ENCODE measurements around the gene NUDT21. TPM values are rescaled to one million over a fixed set of nuclear protein-coding genes. Genes with fewer than 3 reads are reported as not detected.
"Not testable (repeated sequence)": the region's sequence is repeated elsewhere in the genome, so short reads cannot be mapped to it uniquely, and the experiment has no call there.

Gene NUDT21
- total RNA-seq (100 to 1,000 TPM in 1 of 2 donors, 10 to 100 TPM in 1; 96.8 to 151 TPM), polyA plus RNA-seq (ENCODE audit: insufficient read length in 2 of 2) (100 to 1,000 TPM in 1 of 2 donors, 10 to 100 TPM in 1; 79.7 to 103 TPM)
- long read RNA-seq, donor 1, full-length matches to known transcripts = 29 of 42 reads
- long read RNA-seq, donor 1, partial matches to known transcripts = 13 of 42 reads
- long read RNA-seq, donor 1, other reads (novel, unspliced or antisense) = 0 of 42 reads
- long read RNA-seq, donor 2, full-length matches to known transcripts = 14 of 14 reads
- long read RNA-seq, donor 2, partial matches to known transcripts = 0 of 14 reads
- long read RNA-seq, donor 2, other reads (novel, unspliced or antisense) = 0 of 14 reads
- long read RNA-seq, donor 3, full-length matches to known transcripts = 21 of 21 reads
- long read RNA-seq, donor 3, partial matches to known transcripts = 0 of 21 reads
- long read RNA-seq, donor 3, other reads (novel, unspliced or antisense) = 0 of 21 reads
- long read RNA-seq, donor 4, full-length matches to known transcripts = 38 of 47 reads
- long read RNA-seq, donor 4, partial matches to known transcripts = 9 of 47 reads
- long read RNA-seq, donor 4, other reads (novel, unspliced or antisense) = 0 of 47 reads

DNA sequence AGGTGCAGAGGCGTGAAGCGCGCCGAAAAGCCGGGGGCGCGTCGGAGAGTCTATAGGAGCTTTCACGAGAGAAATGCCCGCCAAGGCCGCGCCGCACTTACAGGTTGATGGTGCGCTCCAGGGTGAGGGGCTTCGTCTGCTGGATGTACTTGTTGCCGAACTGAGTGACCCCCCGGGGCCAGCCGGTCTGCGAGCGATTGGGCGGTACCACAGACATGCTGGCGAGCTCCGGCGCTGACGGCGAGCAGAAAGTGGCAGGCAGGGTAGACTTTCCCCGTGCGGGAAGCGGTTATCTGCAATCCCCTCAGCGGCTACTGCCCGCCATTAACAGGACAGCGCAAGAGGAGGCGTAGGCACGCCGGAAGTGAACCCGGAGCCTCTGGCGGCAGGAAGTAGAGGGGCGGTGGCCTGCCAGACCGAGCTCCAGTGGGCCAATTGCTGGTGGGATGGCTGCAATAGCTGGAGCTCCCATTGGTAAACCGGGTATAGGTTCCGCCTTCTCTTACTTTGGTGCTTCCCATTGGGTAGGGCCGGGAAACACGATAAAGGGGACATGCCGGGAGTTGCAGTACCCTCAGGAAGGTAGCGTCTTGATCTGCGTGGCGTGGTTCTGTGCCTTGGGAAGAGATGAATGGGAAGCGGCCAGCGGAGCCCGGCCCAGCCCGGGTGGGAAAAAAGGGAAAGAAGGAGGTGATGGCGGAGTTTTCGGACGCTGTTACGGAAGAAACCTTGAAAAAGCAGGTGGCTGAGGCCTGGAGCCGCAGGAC is at the start of gene NUDT21, which contains the start of gene OGFOD1:
TSS of gene NUDT21 (minus strand) at position 347 of the 767 bp plus-strand sequence. CDS start at position 217, 130 bp downstream.
TSS of gene OGFOD1 (plus strand) at position 569 of the 767 bp plus-strand sequence. CDS start at position 628, 59 bp downstream.
- H3K27me3 ChIP-seq (ENCODE audit: control insufficient read depth, insufficient read depth, low read length) = no peaks in the 10 kb centered on the region
- 0% methylated on average over 56 of the region's 56 CpGs for WGBS (ENCODE audit: insufficient coverage)
- H3K36me3 ChIP-seq (ENCODE audit: control insufficient read depth, insufficient read depth, low read length) = peaks cover 9% of the 10 kb centered on the region
- H3K27ac ChIP-seq (ENCODE audit: low read depth, low read length) = peak within 1 kb of the TSS; percentile 78
- no peaks in the 10 kb centered on the region for H3K9me3 ChIP-seq (ENCODE audit: control insufficient read depth, insufficient read depth, low read length)
- H3K4me1 ChIP-seq (ENCODE audit: control insufficient read depth, insufficient read depth, low read length) = peaks cover 15% of the 10 kb centered on the region
- DNase-seq (ENCODE audit: low read depth in 4 of 6, low spot score in 6 of 6) = peak; percentile 90 to 99 (median 94)
- H3K4me3 ChIP-seq (ENCODE audit: low read depth, low read length) = peak within 1 kb of the TSS; percentile 96

DNA sequence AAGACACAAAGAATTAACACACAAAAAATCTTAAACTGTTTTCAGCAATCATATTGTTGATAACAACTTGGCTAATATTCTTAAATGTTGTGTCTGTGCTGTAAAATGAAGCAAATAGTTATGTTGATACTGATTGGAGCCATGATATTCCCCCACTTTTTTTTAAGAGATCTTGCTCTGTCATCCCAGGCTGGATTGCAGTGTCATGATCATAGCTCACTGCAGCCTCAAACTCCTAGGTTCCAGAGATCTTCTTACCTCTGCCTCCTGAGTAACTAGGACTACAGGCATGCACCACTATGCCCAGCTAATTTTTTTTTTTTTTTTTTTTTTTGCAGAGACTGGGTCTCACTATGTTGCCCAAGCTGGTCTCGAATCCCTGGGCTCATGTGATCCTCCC is 42.7 kb upstream of the NUDT21 start:
- Histone ChIP-seq H3K36me3 (ENCODE audit: control insufficient read depth, insufficient read depth, low read length) (peaks cover 26% of the 10 kb centered on the region), H3K27ac (ENCODE audit: low read depth, low read length) (no peak overlapping the region)
- WGBS (ENCODE audit: insufficient coverage) = no CpG with 5 or more reads among the region's 1 CpG

DNA sequence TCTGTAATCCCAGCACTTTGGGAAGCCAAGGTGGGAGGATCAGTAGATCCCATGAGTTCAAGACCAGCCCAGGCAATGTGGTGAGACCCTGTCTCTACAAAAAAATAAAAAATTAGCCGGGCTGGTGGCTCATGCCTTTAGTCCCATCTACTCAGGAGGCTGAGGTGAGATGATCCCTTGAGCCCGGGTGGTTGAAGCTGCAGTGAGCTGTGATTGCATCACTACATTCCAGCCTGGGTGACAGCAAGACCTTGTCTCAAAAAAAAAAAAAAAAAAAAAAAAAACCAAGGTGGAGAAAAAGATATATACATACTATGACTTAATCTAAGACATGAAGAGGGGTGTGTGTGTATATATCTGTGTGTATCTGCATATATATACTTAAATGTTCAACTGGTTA is 42.0 kb upstream of the NUDT21 start:
- Histone ChIP-seq H3K27me3 (ENCODE audit: control insufficient read depth, insufficient read depth, low read length) (no peaks in the 10 kb centered on the region), H3K36me3 (ENCODE audit: control insufficient read depth, insufficient read depth, low read length) (peaks cover 26% of the 10 kb centered on the region), H3K4me3 (ENCODE audit: low read depth, low read length) (no peak overlapping the region), H3K27ac (ENCODE audit: low read depth, low read length) (no peak overlapping the region), H3K9me3 (ENCODE audit: control insufficient read depth, insufficient read depth, low read length) (no peaks in the 10 kb centered on the region), H3K4me1 (ENCODE audit: control insufficient read depth, insufficient read depth, low read length) (no peaks in the 10 kb centered on the region)
- no CpG with 5 or more reads among the region's 2 CpGs for WGBS (ENCODE audit: insufficient coverage)
- DNase-seq (ENCODE audit: low read depth in 4 of 6, low spot score in 6 of 6) = no peak

More for the DNA sequence above, 42.7 kb upstream of the NUDT21 start:
- no peaks in the 10 kb centered on the region for H3K27me3 ChIP-seq (ENCODE audit: control insufficient read depth, insufficient read depth, low read length)
- DNase-seq (ENCODE audit: low read depth in 4 of 6, low spot score in 6 of 6) = no peak
- no peaks in the 10 kb centered on the region for H3K9me3 ChIP-seq (ENCODE audit: control insufficient read depth, insufficient read depth, low read length)
- no peaks in the 10 kb centered on the region for H3K4me1 ChIP-seq (ENCODE audit: control insufficient read depth, insufficient read depth, low read length)
- H3K4me3 ChIP-seq (ENCODE audit: low read depth, low read length) = no peak overlapping the region

DNA sequence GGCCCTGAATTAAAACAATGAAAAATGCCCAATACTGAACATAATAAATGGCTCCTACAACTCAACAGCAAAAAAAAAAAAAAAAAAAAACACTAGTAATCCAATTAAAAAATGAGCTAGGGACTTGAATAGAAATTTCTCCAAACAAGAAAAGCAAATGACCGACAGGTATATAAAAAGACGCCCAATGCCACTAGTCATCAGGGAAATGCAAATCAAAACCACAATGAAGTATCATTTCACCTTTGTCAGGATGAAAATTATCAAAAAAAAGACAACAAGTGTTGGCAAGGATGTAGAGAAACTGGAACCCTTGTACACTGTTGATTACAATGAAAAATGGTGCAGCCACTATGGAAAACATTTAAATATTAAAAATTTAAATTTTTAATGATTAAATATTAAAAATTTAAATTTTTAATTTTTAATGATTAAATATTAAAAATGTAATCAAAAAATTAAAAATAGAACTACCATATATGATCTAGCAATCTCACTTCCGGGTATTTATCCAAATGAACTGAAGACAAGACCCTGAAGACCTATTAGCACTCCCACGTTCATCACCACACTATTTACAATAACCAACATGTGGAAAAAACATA is 40.6 kb upstream of the NUDT21 start:
- no CpG with 5 or more reads among the region's 4 CpGs for WGBS (ENCODE audit: insufficient coverage)
- H3K4me1 ChIP-seq (ENCODE audit: control insufficient read depth, insufficient read depth, low read length) = no peaks in the 10 kb centered on the region
- H3K9me3 ChIP-seq (ENCODE audit: control insufficient read depth, insufficient read depth, low read length) = no peaks in the 10 kb centered on the region
- H3K4me3 ChIP-seq (ENCODE audit: low read depth, low read length) = no peak overlapping the region
- H3K27ac ChIP-seq (ENCODE audit: low read depth, low read length) = no peak overlapping the region
- H3K36me3 ChIP-seq (ENCODE audit: control insufficient read depth, insufficient read depth, low read length) = peaks cover 26% of the 10 kb centered on the region
- no peak for DNase-seq (ENCODE audit: low read depth in 4 of 6, low spot score in 6 of 6)
- H3K27me3 ChIP-seq (ENCODE audit: control insufficient read depth, insufficient read depth, low read length) = no peaks in the 10 kb centered on the region

DNA sequence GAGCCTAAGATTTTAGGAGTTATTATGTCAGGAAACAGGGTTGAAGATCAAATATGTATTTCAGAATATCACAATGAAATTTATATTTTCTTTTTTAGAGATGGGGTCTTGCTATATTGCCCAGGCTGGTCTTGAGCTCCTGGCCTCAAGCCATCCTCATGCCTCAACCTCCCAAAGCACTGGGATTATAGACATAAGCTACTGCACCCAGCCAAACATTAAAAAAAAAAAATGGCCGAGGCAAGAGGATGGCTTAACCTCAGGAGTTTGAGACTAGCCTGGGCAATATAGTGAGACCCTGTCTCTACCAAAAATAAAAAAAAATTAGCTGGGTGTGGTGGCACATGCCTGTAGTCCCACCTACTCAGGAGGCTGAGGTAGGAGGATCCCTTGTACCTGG is 37.7 kb upstream of the NUDT21 start:
- peaks cover 25% of the 10 kb centered on the region for H3K36me3 ChIP-seq (ENCODE audit: control insufficient read depth, insufficient read depth, low read length)
- WGBS (ENCODE audit: insufficient coverage) = no CpG with 5 or more reads among the region's 1 CpG
- H3K4me3 ChIP-seq (ENCODE audit: low read depth, low read length); H3K9me3 ChIP-seq (ENCODE audit: control insufficient read depth, insufficient read depth, low read length); DNase-seq (ENCODE audit: low read depth in 4 of 6, low spot score in 6 of 6); H3K27ac ChIP-seq (ENCODE audit: low read depth, low read length); H3K27me3 ChIP-seq (ENCODE audit: control insufficient read depth, insufficient read depth, low read length); H3K4me1 ChIP-seq (ENCODE audit: control insufficient read depth, insufficient read depth, low read length): not testable (repeated sequence)

DNA sequence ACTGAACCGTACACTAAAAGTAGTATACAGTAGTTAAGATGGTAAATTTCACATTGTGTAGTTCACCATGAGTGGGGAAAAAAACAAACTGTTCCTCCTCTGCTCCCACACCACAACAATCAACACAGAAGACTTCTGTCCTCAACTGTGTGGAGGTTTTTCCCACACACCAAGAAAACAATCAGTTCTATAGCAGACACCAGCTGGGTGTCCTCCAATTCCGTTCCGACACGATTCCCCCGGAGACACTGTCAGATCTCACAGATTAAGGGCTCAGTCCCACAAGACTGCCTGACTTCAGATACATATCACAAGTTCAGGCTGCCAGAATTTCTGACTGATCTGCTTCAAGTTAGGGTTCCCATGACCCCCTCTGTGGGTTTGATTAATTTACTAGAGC is 36.9 kb upstream of the NUDT21 start:
- Histone ChIP-seq H3K4me3 (ENCODE audit: low read depth, low read length) (no peak overlapping the region), H3K9me3 (ENCODE audit: control insufficient read depth, insufficient read depth, low read length) (no peaks in the 10 kb centered on the region), H3K4me1 (ENCODE audit: control insufficient read depth, insufficient read depth, low read length) (no peaks in the 10 kb centered on the region), H3K27ac (ENCODE audit: low read depth, low read length) (no peak overlapping the region), H3K27me3 (ENCODE audit: control insufficient read depth, insufficient read depth, low read length) (no peaks in the 10 kb centered on the region), H3K36me3 (ENCODE audit: control insufficient read depth, insufficient read depth, low read length) (peaks cover 27% of the 10 kb centered on the region)
- WGBS (ENCODE audit: insufficient coverage) = 17% methylated on average over 4 of the region's 5 CpGs
- DNase-seq (ENCODE audit: low read depth in 4 of 6, low spot score in 6 of 6) = peak in 4 of 6 donors; percentile 20 to 56 (median 40)

DNA sequence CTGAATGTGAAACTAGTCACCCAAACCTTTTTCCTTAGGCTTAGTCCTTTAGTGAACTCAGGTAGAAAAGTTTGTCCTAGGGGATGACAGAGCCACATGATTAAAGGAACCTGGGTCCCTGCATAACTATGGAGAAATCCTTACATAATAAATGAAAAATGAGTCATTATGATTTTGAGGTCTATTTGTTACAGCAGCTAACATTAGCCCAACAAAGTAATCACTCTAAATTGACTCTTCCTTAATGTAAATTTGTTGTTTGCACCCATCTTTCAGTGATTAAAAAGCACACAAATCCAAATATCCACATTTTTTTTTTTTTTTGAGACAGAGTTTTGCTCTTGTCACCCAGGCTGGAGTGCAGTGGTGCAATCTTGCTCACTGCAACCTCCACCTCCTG is 32.3 kb upstream of the NUDT21 start:
- Histone ChIP-seq H3K27ac (ENCODE audit: low read depth, low read length) (no peak overlapping the region), H3K4me3 (ENCODE audit: low read depth, low read length) (no peak overlapping the region), H3K36me3 (ENCODE audit: control insufficient read depth, insufficient read depth, low read length) (peaks cover 22% of the 10 kb centered on the region), H3K27me3 (ENCODE audit: control insufficient read depth, insufficient read depth, low read length) (no peaks in the 10 kb centered on the region), H3K4me1 (ENCODE audit: control insufficient read depth, insufficient read depth, low read length) (no peaks in the 10 kb centered on the region), H3K9me3 (ENCODE audit: control insufficient read depth, insufficient read depth, low read length) (no peaks in the 10 kb centered on the region)
- DNase-seq (ENCODE audit: low read depth in 4 of 6, low spot score in 6 of 6) = no peak

DNA sequence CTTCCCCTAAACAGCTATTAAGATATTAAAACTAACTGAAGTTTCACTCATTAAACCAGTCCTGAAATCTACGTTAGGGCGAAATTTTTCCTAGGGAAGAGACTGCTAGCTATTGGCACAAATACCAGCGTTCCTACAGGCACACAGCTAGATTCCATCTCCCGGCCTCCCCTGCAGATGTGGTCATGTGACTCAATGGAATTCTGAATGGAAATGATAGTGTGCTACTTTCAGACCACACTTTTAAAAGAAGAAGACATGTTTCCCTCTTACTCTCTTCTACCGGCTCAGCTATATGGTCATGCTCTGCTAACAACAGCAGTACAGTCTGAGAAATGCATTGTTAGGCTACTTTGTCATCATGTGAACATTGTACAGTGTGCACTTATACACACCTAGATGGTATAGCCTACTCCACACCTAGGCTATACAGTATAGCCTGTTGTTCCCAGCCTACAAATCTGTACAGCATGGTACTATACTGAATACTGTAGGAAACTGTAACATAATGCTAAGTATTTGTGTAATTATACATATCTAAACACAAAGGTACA is 31.6 kb upstream of the NUDT21 start:
- H3K4me1 ChIP-seq (ENCODE audit: control insufficient read depth, insufficient read depth, low read length) = no peaks in the 10 kb centered on the region
- no peaks in the 10 kb centered on the region for H3K9me3 ChIP-seq (ENCODE audit: control insufficient read depth, insufficient read depth, low read length)
- no peak overlapping the region for H3K4me3 ChIP-seq (ENCODE audit: low read depth, low read length)
- H3K27me3 ChIP-seq (ENCODE audit: control insufficient read depth, insufficient read depth, low read length) = no peaks in the 10 kb centered on the region
- H3K36me3 ChIP-seq (ENCODE audit: control insufficient read depth, insufficient read depth, low read length) = peaks cover 26% of the 10 kb centered on the region
- H3K27ac ChIP-seq (ENCODE audit: low read depth, low read length) = no peak overlapping the region
- 80% methylated on average over 1 of the region's 5 CpGs for WGBS (ENCODE audit: insufficient coverage)
- DNase-seq (ENCODE audit: low read depth in 4 of 6, low spot score in 6 of 6) = no peak

DNA sequence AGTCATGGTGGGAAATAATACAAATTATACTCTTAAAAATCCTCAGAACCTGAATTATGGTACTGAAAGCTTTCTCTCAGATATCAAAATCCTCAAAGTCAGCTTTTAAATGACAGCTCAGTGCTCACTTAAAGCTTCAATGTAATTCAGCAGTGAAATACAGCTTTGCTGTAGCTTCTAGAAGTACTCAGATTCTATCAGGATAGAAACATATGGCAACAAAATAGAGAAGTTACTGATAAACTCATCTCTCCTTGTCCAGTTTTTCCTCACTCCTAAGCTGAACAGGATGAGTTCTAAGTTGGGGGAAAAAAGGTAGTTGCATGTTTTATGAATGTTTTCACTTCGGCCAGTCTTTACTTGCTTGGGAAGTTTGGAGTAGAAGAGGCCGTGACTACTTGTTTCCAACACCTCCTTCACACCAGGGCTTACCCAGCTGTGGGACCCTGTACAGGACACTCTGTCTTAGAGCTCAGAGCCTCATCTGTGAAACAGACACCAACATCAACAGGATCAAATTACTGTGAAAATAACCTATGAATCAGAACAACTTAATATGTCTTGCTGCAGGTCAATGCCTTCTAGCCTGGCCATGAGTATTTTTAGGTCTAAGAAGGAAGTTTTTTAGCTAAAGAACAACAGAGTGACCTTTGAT is 30.5 kb upstream of the NUDT21 start:
- Histone ChIP-seq H3K9me3 (ENCODE audit: control insufficient read depth, insufficient read depth, low read length) (no peaks in the 10 kb centered on the region), H3K27me3 (ENCODE audit: control insufficient read depth, insufficient read depth, low read length) (no peaks in the 10 kb centered on the region), H3K4me3 (ENCODE audit: low read depth, low read length) (no peak overlapping the region), H3K27ac (ENCODE audit: low read depth, low read length) (no peak overlapping the region), H3K36me3 (ENCODE audit: control insufficient read depth, insufficient read depth, low read length) (peaks cover 26% of the 10 kb centered on the region), H3K4me1 (ENCODE audit: control insufficient read depth, insufficient read depth, low read length) (no peaks in the 10 kb centered on the region)
- no peak for DNase-seq (ENCODE audit: low read depth in 4 of 6, low spot score in 6 of 6)
- WGBS (ENCODE audit: insufficient coverage) = no CpG with 5 or more reads among the region's 2 CpGs
